Lower leg skin (tissue), 3 donors: Measurements from ENCODE around the gene CTTNBP2.

Experiments
- POLR2A ChIP-seq, 2 donors: fragments of 450-650 bp; IDR thresholded peaks; one replicate each; pipeline ENCODE4 v1.6.1; 2016 to 2017; ENCODE audit warnings: antibody characterized with exemption in 2 of 2, mild to moderate bottlenecking in 1 of 2, moderate library complexity in 1 of 2
- TF ChIP-seq, protein P1 (sequence below), 3 donors: fragments of 450-650 bp; IDR thresholded peaks; one replicate each; pipeline ENCODE4 v1.5.1; 2016; ENCODE audit warnings: antibody characterized with exemption in 3 of 3, mild to moderate bottlenecking in 3 of 3, moderate library complexity in 2 of 3

GRCh38 chr7:117908031-117908795 lies 35.0 kb upstream of the CTTNBP2 start:
- TF ChIP-seq POLR2A (IDR thresholded peaks at IDR 0.05), result no peak
- TF ChIP-seq, protein P1, sequence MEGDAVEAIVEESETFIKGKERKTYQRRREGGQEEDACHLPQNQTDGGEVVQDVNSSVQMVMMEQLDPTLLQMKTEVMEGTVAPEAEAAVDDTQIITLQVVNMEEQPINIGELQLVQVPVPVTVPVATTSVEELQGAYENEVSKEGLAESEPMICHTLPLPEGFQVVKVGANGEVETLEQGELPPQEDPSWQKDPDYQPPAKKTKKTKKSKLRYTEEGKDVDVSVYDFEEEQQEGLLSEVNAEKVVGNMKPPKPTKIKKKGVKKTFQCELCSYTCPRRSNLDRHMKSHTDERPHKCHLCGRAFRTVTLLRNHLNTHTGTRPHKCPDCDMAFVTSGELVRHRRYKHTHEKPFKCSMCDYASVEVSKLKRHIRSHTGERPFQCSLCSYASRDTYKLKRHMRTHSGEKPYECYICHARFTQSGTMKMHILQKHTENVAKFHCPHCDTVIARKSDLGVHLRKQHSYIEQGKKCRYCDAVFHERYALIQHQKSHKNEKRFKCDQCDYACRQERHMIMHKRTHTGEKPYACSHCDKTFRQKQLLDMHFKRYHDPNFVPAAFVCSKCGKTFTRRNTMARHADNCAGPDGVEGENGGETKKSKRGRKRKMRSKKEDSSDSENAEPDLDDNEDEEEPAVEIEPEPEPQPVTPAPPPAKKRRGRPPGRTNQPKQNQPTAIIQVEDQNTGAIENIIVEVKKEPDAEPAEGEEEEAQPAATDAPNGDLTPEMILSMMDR (IDR thresholded peaks at IDR 0.05), result no peak
